CD4-positive, alpha-beta T cell treated with Interleukin-15 for 1 hour (primary cell): ENCODE measurements around the gene DCD.
A peak's percentile ranks its signal among the peaks of the same experiment; 100 is the strongest.
"Not testable (repeated sequence)": the region's sequence is repeated elsewhere in the genome, so short reads cannot be mapped to it uniquely, and the experiment has no call there.

Source experiments
- DNase-seq: peaks from one replicate; pipeline ENCODE4 v3.0.0-alpha.2; 2020

Gene DCD, protein sequence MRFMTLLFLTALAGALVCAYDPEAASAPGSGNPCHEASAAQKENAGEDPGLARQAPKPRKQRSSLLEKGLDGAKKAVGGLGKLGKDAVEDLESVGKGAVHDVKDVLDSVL

DNA sequence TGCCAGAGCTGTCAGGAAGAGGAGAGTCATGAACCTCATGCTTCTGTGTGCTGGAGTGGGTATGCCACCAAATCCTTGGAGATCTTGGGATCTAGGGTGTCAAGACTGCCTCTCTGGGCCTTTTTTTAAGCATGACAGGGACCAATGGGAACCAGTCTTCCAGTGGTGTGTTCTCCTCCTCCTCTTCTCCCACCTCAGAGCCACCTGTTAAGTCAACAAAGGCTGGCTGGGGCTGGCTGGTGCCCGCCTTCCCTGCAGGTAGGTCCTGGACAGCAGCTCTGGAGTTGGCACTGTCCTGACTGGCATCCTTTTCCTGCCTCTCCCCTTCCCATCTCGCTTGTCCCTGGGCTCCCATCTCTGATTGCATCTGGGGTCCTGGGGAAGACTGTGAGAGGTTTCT is at the start of gene DCD:
Gene DCD, minus strand, starts transcription at position 101 of the 400 bp plus-strand sequence. Its CDS starts 62 bp downstream, at position 39.
- DNase-seq: no peak

DNA sequence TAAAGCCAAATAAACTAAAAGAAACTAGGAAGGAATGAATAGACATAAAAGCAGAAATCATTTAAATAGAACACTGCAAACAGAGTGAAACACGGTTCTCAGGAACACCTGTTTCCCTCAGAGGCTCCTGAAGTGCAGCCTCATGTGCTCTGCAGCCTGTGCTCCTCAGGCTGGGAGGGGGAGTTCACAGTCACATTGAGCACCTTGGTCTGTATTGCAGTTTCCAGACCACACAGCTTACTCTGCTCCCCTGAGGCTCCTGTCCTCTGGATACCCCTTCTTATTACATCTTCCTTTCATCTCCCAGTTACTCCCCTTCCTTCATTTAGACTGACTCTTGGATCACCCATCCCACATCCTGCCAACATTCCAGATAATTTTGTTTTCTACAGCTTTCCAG is 49.7 kb upstream of the DCD start:
- DNase-seq: no peak

DNA sequence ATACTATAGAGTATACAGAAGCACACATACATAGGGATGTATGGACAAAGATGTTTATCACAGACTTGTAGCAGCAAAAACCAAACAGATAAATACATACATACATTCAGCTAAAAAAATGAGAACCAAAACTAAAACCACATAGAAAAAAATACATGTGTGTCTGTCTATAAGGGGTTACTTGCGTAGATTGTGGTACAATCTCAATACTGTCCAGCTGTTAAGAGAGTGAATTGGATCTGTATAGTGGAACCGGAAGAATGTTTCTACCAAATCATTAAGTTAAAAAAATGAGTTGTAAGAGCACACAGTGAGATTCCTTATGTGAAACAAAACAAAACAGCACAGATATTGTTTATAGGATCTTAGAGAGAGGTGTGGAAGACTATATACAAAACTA is 44.2 kb upstream of the DCD start:
- DNase-seq: no peak

DNA sequence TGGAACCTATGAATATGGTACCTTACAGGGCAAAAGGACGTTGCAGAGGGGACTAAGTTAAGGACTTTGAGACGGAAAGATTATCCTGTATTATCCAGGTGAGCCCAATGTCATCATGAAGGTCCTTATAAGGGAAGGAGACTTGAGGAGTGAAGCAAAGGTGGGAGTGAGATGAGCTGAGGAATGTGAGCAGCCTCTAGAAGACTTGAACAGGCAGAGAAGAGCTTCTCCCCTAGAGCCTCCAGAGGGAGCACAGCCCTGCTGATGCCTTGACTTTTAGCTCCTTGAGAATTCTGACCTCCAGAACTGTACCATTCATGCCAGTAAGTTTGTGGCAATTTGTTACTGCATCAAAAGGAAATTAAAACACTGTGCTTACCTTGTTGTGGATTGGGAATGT is 41.8 kb upstream of the DCD start:
- no peak for DNase-seq

DNA sequence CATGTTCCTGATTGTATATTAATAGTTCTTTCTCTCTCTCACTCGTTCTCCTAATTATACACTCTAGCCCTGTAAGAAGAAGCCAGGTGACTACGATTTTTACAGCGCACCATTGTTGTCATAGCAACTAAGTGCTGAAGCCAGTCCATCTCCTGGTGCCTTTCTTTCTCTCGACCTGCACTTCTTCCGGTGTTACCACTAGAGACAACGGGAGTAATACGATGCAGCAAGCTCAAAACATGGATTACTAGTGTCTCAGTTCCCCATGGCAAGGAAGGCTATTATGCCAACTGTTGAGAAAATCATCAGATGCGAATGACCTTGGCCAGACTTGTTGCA is 40.8 kb upstream of the DCD start:
- DNase-seq: no peak

DNA sequence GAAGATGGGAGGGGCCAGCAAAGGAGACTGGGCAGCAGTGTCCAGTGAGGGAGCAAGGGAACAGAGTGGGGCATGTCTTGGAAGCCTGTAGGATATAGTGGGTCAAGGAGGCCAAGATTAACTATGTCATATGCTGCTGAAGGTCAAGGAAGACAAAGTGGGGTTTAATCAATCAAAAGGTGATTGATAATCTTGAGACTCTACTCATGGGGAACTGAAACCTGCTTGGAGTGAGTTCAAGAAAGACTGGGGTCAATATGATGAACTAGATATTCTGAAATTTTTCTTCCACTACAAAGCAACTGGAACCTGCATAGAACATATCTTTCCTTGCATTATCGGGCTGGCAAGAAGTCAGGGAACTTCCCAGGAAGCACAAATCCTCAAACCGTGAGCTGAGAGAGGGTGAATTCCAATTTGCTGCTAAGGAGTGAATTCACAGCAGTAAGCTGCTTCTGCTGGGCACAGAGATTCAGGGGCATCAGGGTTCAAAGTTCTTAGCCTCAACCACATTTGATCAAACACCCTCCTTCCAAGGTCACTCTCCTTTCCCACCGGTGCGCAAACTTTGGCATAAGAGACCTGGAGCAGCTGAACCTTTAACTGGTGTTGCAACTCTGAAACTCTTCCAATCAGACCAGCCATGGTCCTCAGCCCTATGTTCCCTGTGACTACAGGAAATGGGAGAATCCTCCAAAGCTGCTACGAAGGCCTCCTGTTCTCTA is 40.3 kb upstream of the DCD start:
- no peak for DNase-seq

DNA sequence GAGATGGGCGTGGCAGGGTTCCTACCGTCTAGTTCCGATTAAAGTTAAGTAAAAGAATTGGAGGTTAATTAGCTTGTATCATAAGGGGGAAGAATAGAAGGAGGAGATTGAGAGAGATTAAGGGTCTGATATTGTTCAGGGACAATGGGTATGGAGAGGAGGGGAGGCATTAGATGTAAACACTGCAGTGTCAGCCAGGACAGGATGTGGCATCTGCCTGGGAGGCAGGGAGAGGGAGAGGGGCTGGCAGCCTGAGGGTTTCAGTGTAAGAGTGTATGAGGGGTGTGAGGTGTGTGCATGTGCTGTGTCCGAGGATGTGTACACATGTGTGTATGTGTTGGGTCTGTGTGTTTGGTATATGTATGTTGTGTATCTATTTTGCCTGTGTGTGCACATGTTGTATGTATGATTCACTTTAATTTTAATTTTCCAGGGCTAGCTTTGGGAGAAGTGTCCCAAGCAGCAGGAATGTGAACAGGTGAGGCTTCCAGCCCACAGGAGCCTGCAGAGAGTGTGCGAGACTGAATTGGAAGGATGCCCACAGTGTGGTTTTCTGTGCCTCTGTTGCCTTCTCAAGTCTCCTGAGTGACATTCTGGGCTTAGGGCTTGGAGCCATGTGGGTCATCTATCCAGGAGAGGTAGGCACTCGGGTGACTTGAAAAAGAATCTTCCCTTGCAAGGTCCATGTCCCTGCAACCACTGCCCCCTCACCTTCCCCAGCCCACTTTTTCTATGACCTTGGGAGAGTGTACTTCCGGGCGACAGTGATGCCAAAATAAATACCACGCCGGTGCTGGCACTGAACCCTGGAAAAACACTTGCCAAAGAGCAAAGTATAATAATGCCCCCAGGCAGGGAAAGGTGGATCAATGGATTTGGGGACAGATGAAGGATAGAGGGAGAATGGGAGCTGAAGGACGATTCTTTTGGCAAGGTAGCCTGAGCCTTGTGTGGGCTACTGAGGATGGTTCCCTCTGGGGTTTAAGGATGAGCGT is 36.8 kb upstream of the DCD start:
- no peak for DNase-seq

DNA sequence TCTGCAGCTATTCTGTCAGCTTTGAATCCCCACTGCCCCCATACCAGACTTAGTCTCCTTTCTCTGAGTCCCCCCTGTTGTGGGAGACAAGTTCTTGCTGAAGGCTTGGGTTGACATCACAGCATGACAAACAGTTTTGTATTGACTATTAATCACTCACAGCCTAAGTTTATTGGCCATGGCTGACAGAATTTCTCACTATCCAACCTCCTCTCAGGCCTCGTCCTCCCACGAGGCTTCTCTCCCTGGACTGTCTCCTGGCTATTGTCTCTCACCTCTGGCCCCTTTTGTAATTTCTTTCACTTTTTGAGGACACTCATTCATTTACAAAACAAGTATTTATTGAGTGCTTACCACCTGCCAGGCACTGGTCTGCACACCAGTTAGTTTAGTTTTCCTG is 35.2 kb upstream of the DCD start:
- DNase-seq: no peak

DNA sequence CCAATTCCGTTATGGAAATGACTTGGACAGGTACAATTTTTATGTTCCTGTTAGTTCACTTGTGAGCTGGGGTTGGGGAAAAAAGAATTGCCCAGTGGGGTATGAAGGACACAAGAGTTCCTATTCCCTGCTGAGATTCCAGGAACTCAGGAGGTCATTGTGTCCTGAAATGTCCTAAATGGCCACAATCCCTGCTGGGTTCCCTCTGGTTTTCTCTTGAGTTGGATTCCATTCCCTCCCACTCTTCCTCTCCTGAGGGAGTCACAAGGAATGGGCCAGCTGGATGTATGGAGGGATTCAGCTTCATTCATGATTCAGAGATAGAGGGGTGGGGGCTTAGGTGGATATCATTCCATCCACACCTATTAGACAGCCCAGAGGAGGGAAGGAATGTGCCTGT is 34.5 kb upstream of the DCD start:
- no peak for DNase-seq

DNA sequence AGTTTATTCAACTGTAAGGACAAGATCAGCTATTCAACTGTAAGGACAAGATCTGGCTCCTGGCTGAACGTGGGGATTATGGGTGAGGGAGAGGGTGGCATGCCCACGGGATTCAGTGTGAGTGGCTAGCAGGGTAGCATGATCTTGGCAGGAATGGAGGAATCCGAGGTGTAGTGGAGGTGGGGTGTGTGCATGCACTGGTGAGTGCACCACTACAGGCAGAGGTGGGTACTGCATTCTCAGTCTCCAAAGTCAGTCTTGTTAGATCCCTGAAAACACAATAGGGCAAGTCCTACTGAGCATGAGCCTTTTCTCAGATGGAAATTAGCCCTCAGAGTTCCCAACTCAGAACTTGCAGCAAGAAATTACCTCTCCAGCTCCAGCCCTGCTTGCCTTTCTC is 32.2 kb upstream of the DCD start:
- no peak for DNase-seq

DNA sequence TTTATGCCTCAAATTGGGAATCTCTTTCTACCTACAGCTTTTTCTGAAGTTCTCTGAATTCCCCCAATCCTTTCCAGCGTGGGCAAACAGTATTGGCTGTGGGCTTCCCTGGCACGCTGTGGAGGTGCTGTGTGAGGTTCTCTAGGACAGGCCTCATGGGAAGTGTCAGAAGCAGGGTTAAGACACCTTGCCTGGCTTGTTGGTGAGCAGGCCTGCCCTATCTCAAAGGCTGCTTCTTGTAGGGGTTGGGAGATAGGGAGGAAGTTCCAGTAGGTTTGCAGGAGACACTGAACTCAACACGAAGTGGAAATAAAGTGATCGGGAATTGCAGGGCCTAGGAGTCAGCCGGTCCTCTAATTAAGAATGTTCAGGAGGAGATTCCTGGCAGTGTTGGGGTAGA is 30.0 kb upstream of the DCD start:
- no peak for DNase-seq

DNA sequence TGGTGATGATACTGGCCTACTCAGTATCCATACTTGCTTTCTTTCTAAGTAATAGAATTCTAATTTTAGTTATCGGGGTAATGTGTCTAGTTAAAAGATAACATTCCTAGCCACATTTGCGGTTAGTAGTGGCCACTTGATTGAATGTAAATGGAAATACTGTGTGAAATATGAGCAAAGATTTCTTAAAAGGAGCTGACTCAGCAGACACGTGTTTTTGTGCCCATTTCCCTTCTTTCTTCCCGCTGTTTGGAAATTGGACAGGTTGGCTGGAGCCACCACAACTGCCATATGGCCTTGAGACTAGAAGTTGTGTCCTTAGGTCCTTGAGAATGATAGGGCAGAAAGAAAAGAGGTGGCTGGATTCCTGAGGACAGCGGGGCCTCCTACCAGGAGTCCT is 19.8 kb upstream of the DCD start:
- no peak for DNase-seq

DNA sequence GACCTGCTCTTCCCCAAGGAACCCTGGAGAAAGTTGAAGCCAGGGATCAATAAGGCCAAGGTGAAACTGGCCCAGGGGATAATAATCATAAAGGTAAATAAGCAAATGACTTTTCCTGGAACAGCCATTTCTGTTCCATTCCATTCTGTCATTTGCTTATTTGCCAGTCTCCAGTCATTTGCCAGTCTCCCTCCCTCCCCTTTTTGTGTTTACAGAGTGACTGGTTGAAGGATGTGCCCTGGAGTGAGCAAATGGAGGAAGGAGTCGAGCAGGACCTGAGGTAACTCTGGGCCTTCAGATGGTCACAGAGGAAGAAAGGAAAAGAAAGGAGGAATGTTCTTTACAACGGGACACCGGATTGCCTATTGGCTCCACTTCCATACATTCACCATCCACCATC is 17.8 kb upstream of the DCD start:
- no peak for DNase-seq

DNA sequence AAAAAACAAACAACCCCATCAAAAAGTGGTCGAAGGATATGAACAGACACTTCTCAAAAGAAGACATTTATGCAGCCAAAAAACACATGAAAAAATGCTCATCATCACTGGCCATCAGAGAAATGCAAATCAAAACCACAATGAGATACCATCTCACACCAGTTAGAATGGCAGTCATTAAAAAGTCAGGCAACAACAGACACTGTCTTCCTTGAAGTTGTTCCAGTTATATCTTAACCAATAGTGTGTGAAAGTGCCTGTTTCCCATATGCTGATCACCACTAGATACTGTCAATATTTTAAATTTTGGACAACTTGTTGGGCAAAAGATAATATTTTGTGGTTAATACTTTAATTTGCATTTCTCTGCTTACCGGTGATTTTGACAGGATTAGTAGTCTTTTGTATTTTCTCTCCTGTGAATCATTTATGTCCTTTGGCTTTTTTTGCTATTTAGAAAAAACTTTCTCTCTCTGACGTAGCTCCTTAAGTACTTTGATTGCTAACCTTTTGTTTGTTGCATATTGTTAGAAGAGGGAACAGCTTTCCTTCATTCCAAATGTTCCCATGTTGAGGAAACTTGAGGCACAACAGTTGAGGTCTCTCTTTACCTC is 17.0 kb upstream of the DCD start:
- not testable (repeated sequence) for DNase-seq

DNA sequence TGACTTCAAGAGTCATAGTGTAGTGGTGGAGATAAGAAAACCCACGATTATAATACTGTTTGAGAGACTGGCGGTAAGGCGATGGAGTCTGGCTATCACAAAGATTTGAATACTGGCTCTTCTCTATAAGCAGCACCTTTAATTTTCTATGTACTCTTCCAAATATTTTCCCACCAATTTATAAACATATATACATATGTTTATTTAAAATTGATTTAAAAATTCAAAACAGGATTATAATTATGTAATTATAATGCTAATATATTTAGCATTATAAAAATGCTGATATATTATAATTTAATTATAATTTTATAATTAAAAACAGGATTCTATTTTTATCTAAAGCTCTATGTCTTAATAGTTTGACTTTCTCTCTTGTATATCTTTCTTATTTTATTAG is 15.4 kb upstream of the DCD start:
- no peak for DNase-seq

DNA sequence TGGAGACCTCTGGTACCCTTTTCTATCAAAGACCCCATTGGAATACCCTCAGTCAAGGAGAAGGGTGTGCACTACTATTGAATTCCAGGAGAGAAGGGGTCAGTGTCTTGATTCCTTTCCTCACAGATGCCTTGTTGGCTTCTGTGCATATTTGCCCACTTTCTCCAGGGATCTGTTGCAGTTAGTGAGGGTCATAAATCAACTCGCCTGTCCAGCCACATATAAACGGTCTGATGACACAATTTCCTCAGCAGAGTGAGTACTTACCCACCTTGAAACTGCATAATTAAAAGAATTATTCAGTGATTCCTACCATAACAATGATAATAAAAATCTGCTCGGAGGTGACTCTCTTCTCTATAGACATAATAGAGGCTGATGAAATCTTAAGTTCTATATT is 13.9 kb upstream of the DCD start:
- DNase-seq: no peak

DNA sequence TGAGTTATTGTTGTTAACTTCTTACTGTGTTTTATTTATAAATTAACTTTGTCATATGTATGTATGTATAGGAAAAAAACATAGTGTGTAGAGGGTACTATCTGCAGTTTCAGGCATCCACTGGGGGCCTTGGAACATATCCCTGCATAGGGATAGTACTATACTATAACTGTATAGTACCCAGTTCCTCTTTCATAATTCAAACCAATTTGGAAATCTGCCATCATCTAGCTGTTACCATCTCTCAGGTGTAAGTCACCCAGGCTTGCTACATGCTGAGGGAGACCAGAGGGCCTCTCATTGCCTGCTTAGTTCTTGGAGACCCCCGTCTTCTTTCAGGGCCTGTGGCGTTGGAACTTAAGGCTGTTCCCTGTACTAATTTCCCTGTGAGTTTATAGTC is 12.9 kb upstream of the DCD start:
- no peak for DNase-seq

DNA sequence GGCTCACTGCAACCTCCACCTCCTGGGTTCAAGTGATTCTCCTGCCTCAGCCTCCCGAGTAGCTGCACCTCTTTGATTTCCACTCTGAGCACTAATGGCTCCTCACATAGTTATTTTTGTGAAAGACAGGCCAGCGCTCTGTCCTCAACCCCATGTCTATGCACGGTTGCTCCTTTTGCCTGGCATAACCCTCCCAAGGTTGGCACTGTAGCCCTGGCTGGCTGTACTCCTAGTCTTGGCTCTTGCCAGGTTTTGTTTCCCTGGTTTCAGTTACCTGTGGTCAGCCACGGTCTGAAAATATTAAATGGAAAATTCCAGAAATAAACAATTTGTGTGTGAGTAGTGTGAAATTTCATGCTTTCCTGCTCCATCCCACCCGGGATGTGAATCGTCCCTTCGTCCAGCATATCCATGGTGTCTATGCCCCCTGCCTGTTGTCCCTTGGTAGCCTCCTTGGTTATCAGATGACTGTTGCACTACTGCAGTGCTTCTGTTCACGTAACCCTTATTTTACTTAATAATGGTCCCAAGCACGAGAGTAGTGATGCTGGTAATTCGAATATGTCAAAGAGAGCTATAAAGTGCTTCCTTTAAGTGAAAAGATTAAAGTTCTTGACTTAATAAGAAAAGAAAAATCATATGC is 12.3 kb upstream of the DCD start:
- no peak for DNase-seq

DNA sequence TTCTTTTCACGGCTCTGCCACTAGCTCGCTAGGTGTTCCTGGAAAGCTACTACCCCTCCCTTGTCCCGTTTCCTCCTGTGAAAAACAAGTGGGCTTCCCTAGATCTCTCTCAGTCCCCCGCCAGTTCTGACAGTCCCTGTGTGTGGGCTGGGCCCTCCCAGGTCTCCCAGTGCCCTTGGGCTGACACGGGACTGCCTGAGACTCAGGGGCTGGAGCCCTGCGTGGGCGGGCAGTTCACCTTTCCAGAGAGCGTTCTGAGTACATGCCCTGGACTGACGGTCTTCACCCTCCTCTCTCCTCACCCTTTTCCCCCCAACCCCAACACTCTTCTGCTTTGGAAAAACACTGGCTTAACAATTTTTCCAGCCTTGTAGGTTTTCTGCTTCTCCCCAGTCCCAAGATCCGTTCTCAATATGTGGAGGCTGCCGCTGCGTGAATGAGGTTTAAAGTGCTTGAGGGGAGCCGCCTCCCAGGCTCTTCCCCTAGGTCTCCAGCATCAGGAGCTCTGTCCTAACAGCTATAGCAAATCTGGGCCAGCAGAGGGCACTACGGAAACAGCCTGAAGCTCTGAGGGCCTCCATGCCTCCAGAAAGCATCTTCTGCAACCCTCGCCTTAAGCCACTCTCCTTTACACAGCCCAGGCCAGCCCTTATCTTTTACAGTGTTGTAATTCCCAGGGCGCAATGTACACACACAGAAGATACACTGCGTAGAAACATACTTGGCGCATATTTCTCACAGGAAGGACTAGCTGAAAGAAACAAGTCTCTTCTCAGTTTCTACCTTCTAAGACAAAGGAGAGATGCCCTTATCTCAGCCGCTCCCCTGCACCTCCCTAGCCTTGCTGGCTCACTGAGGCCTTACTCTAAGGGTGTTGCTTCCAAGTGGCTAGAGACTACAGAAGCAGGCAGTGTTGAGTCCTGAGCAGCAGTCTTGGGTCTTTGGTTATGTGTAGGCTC is 10.4 kb upstream of the DCD start:
- peak; percentile 21 for DNase-seq

DNA sequence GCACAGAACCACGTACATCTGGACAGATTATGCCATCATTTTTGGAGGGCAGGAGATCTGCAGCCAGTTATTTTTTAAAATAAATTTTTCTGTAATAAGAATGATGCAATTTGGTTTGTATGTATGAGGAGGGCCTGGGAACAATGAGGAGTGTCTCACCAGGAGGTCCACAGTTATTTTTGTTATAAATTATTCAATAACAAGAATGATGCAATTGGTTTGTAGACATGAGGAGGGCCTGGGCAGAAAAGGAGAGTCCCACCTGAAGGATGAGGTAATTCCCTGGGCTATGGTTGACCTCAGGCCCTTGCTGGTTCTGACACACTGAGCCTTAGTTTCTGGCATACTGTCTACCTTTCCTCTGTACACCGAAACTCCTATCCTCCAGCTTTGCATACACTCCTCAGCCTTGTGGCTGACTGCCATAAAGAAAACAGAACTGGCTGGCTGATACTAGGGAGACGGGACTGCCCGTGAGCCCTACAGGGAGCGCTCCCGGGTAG is 9.0 kb upstream of the DCD start:
- no peak for DNase-seq

DNA sequence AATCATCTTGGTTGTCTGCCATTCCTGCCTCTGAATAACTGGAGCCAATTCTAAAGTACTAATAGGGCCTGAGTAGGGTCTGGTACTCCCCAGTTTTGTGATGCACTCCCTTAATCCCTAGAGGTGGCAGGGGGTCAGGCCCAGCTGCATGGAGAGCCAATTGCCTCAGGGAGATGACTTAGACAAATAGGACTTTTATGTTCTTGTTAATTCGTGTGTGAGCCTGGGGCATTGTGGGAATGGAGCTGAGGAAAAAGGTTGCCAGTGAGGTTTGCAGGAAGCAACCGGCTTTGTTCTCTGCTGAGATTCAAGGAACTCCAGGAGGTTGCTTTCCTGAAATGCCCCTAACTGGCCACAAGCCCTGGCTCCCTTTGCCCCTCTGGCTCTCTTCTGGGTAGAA is 6.8 kb upstream of the DCD start:
- DNase-seq: no peak

DNA sequence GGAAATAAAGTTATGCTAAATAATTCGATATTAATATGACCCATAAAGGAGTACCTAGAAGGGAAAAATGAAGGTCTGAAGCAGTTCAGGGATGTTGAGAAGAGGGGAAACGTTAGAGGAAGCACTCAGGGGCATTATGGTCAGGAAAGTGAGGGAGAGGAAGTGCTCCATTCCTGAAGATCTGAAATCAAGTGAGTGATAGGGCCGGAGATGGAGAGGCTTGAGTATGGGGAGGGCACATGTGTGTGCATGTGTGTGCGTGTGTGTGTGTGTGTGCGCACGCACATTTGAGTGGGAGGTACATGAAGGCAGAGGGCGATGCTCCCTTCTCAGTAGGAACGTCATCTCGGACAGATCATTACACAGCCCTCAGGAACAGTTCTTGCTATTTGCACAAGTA is 4.9 kb upstream of the DCD start:
- DNase-seq: no peak
